Spleen (tissue), 7 donors: ENCODE measurements around the gene SLC43A1.

ENCODE experiments used
- CTCF ChIP-seq, 11 experiments: fragments of 200-600 bp in 7 of 11; fragments of 450-650 bp in 4 of 11; sonication (generic) in 4 of 11; IDR thresholded peaks in 8 of 11; conservative IDR thresholded peaks in 3 of 11; 1 replicate in 7 of 11; 2 replicates in 4 of 11; pipeline versions ENCODE4 v1.4.0 to v1.8.0; 2016 to 2021; ENCODE audit warnings: antibody characterized with exemption in 11 of 11, inconsistent platforms in 4 of 11, mild to moderate bottlenecking in 1 of 11
- POLR2A ChIP-seq, 3 donors: fragments of 450-650 bp; IDR thresholded peaks; one replicate each; pipeline ENCODE4 v1.5.1; 2017; ENCODE audit warnings: antibody characterized with exemption in 3 of 3, mild to moderate bottlenecking in 1 of 3
- donor health status: DM: no; HTN: no; CAD: no; lungs with moderate emphysema.
- donor health status: DM: no; HTN: no; CAD: no.
- donor health status: DM: no; HTN: no; CAD: no.

- no peak for TF ChIP-seq CTCF (IDR thresholded peaks at IDR 0.05 in 8 of 11, conservative IDR thresholded peaks at IDR 0.05 in 3 of 11)
- no peak for TF ChIP-seq POLR2A (IDR thresholded peaks at IDR 0.05)
Observed at GRCh38 chr11:57467508-57468157, 47.9 kb downstream of the SLC43A1 start.
